Hepatic stellate cell (primary cell): ENCODE measurements around the gene UBE3A.
"Not testable (repeated sequence)": the region's sequence is repeated elsewhere in the genome, so short reads cannot be mapped to it uniquely, and the experiment has no call there.

Source experiments
- DNase-seq: peaks from one replicate; pipeline ENCODE4 v3.0.0; 2011; ENCODE audit warnings: low spot score

The UBE3A gene

DNA sequence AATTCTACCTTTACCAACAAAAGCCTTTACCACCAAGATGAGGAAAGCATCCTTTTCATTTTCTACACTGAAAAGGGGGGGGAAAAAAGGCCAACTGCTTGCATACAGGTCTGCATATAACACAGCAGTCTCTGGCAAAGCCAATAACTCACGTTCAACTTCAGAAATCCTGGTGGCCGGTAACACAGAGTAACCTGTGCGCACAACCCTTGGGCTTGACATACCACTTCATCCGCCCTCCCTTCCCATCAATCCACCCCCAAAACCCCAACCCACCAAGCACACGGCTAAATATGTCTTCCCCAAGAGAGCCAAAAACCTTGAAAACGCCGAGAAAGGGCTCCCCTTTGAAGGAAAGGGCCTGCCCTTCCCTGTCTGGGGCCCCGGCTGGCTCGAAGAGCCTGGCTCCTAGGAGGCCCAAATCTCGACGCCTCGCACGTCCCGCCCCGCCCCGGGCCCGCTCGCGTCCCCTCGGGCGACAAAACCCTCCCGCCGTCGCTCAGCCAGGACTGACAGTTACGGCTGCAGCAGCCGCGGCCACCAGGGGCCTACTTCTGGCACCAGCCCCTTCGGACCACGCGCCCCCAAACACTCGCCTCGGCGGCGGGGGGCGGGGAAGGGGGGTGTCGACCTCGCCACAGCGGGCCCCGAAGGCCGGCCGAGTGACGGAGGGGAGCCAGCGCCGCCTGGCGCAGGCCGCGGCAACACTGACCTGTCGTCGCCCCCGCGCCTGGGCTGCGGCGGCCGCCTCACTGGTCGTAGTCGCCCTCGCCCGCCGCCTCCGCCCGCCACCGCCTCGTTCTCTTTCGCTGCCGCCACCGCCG lies 835 bp downstream of the UBE3A start:
- DNase-seq = peak; percentile 31

DNA sequence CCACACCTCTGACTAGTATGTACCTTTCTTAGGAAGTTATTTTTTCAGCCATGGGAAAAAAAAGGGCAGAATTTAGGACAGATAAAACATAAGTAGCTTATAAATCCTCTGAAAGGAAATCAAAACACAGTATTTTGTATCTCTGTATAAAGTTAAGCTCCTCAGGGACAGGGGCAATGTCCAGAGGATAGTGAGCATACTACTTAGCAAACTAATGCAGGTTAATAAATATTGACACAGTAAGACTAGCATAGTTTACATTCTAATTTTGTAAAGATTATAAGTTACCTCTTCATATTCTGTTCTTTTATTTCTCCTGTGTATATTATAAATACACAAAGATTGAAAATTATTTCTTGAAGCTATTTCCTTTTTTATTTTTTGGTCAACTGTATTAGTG lies 2.1 kb downstream of the UBE3A start:
- DNase-seq = no peak

DNA sequence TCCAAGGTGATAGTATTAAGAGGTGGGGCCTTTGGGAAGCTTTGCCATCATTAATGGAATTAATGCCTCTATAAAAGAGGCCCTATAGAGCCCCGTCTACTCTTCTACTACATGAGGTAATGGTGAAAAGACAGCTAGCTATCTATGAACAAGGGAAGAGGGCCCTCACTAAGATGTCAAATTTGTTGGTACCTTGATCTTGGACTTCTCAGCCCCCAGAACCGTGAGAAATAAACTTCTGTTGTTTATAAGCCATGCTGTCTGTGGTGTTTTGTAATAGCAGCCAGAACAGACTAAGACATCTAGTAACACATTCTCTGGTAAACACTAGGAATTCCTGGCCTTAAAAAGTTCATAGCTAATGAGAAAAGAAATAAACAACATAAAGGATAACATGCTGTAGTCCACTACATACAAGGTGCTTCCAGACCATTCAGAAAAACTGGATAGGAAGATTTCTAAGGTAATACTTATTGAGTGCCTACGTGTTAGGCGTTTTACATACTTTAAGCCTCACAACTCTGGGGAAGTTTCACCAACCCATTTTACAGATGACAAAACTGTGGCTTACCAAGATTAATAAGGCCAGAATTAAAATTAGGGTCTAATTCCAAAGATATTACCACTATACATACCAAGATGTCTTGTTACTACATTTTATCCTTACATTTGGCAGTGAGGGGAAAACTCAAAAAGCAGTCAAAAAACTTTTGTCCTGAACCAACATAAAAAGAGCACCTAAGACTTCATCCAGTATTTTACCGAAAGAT lies 3.2 kb downstream of the UBE3A start:
- DNase-seq = no peak

DNA sequence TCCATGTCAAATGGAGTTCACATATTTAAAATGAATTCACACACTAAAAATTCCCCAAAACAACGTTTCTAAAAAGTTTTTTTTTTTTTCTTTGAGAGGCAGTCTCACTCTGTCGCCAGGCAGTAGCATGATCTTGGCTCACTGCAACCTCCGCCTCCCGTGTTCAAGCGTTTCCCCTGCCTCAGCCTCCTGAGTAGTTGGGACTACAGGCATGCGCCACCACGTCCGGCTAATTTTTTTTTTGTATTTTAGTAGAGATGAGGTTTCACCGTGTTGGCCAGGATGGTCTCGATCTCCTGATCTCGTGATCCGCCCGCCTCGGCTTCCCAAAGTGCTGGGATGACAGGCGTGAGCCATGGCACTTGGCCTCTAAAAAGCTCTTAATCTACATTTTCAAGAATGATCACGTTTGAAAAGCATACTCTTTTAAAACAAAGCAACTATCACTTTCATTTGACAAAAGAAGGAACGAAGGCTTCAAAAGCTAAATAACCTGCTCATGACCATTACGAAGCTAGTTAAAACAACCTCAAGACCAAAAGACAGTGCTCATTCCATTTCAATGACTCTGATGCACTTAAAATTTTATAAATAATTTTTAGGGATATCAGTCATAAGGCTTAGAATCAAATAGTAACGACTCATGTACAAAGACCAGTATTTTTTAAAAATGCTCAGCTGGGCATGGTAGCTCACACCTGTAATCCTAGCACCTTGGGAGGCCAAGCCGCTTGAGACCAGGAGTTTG lies 5.5 kb downstream of the UBE3A start:
- DNase-seq = peak; percentile 12

DNA sequence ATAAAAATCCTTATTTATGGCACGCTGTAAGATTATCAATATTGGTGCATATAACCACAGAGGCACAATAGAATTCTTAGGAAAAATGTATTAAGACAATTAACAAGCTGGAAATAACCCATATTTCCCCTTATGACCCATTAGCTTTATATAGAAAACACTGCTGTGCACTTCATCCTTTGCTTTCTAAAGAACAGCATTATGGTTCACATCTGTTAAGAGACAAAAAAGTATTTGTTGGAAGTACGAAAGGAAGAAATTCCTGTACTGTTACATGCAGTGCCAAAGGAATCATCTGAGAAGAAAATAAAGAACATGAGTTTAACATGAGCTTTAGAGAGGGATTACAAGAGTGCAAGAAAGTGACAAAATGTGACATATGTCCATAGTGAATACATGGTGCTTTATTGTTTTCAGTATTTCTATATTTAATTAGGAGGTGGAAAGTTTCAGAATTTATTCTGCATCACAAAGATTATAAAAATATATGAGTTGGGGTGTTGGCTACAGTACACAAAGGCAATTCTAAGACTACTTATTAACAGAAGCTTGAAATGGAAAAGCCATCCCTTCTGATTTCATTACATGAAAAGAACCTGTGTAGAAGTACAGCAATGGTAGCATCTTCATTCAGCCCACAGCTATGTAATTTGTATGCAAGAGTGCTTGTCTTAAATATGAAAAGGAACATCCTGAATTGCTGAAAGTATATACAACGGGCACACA lies 6.8 kb downstream of the UBE3A start:
- no peak for DNase-seq

DNA sequence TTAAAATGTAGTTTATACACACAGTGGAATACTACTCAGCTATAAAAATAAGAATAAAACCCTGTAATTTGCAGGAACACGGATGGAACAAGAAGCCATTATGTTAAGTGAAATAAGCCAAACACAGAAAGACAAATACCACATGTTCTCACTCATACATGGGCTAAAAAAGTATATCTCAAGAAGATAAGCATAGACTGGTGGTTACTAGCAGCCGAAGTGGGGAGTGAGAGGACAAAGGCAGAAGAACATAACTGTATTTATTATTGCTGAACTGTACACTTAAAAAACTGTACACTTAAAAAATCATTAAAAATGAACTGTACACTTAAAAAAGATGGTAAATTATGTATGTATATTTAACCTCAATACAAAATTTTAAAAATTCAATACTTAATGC lies 11.0 kb downstream of the UBE3A start:
- no peak for DNase-seq

DNA sequence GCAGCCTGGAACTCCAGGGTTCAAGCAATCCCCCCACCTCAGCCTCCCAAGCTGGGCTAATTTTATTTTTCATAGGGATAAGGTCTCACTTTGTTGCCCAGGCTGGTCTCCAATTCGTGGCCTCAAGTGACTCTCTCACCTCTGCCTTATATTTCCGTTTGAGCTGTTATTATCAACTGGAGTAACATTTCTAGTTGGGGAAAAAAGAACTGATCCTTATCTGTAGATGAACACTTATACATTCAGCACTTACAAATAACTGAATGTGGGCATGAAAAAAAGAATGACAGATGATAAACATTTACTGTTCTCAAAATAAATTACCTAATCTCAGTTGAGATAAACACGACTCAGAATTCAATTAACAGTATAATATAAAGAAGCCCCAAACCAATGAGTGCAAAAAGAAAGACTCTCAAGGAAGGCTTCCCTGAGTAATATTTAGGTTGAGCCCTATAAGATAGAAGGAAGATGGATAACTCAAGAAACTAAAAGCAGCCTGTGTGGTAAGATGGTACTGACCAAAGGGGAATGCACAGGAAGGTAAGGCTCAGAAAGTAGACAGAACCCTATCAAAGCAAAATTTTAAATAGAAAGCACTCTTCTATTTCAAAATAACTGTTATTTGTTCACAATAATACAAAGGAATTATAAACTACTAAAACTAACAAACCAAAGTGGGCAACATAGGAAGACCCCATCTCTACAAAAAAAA lies 11.8 kb downstream of the UBE3A start:
- DNase-seq = no peak

DNA sequence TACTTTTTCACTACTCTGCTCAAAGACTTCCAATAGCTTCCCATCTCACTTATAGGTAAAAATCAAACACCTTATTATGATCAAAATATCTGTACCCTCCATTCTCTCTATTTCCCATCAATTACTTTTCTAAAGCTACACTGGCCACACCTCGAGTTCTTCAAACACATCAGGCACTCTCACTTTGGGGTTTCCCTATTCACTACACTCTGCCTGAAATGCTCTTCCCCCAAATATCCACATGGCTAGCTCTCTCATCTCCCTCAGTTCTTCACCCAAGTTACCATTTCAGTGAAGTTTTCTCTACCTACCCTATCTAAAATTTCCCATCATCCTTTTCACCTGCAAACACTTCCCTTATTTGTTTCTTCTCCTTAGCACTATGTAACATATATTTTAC lies 14.8 kb downstream of the UBE3A start:
- no peak for DNase-seq

DNA sequence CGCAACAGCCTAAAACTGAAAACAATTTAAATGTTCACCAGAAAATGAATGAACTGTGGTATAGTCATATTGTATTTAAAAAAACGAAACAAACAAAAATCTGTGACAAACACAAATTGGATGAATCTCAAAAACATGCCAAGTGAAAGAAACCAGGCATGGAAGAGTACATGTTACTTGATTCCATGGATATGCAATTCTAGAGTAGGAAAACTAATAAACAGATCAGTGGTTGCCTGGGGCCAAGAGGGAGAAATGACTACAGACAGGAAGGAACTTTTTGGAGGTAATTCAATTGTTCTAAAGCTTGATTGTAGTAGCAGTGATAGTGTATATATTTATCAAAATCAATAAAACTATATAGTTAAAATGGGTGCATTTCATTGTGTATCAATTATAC lies 16.8 kb downstream of the UBE3A start:
- no peak for DNase-seq

DNA sequence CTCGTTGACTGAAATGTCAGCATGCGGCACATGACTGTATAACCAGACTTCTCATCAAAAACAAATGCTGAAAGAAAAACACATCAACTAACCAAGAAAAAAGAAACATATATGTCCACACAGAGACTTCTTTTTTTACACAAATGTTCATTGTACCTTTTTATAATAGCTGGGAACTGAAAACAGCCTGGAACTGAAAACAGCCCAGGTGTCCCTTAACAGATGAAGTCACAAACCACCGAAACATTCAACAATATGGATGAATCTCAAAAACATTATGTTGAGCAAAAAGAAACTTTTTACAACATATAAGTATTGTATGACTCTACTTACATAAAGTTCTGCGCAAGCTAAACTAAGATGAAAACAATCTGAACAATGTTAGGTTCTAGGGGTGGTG lies 20.6 kb downstream of the UBE3A start:
- DNase-seq = no peak

DNA sequence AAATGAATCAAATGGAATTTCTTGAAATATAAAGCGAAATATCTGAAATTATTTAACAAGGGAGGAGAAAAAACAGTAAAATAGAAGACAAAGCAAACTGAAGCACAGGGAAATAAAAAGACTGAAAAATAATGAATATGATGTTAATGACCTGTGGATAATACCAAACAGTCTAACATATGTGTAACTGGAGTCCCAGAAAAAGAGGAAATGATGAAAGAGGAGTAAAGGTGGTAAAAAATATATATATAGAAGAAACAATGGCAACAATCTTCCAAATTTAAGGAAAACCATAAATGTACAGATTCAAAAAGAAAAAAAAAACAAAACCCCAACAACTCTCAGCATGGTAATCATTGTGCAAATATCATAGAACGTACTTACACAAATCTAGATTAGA lies 21.2 kb downstream of the UBE3A start:
- no peak for DNase-seq

DNA sequence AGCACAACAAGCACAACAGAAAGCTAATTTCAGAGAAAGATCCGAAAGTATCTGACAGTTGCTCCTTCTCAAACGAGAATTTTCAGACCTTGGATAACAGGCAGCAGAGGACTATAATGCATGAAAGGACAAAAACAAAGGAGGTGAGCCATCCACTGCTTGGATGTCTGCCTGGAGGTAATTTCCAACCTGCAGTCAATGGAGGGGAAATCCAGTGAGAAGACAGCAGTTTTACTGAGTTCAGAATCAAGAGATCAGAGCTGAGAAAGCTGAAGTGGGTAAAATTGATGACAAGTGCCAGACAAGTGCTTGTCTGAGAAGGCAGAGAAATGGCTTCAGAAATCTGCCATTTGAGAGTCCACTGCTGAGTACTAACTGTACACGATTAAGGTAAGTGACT lies 22.1 kb downstream of the UBE3A start:
- DNase-seq = no peak

DNA sequence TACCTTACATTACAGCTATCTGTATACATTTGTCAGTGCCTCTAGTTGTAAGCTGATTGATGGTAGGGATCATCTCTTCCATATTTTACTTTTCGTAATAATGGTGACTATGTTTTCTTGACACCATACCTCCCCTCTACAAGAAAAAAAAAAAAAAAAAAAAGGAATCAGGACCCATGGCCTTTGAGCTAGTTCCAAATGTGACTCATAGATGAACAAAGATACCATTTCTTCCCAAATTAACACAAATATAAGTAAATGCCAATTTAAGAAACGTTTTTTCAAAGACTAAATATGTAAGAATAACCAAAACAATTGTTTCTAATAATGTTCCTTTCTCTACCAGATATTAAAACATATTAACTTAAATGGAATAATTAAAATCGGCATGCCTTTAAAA lies 23.1 kb downstream of the UBE3A start:
- no peak for DNase-seq

DNA sequence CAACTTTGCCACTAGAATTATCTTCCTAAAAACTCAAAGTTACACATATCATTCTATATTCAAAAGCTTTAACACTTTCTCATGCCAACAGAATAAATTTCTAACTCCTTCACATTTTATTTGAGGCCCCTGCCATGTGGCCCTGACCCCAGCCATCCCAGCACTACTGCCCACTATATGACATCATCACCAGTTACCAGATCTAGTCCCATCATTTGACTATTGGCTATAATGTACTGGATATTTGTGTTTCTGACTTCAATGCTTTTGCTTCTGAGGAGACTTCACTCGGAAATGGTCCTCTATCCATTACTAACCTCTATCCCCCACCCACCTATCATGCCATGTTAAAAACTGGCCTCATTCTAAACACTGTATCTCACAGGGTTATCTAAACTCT lies 23.6 kb downstream of the UBE3A start:
- no peak for DNase-seq

DNA sequence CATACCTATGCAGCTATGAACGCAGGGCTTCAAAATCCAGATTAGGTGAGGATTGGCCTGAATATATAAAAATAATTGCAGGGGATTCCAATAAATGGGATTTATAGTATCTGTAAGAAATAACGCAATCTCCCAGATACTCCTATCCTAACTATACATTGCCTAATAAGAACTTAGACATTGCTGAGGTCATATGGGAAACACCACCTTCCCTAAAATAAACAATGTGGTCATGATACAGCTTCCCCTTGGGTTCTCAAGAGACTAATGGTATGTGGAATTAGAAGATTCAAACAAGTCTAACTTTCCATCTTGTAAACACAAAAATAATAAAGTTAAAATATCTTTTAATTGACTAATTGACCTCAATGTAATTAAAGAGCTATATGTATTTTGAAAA lies 28.2 kb downstream of the UBE3A start:
- DNase-seq = no peak

DNA sequence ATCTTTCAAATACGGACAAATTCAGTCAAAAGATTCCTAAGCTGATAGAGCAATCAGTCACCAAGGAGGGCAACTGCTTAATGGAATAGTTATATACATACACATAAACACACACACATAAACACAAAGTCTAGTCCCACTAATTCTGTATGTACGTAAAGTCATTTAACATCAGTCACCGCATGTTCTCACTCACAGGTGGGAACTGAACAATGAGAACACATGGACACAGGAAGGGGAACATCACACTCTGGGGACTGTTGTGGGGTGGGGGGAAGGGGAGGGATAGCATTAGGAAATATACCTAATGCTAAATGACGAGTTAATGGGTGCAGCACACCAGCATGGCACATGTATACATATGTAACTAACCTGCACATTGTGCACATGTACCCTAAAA lies 29.1 kb downstream of the UBE3A start:
- not testable (repeated sequence) for DNase-seq

DNA sequence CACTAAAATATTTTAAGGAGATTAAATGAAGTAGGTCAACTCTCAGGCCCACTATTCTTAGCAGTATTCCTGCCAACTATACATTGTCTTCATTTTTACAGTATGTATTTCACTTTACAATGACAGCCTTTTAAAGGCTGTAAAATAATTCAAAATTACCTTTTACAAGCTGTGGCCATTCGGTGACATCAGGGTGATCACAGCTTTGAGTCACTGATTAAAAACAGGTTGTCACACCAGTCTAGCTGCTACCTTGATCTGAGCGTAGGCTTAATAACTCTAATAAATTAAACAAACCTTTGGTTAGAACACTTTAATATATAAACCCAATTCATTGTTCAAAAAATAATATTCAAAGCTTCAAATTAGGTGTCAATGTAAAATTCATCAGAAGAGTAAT lies 29.9 kb downstream of the UBE3A start:
- DNase-seq = no peak

DNA sequence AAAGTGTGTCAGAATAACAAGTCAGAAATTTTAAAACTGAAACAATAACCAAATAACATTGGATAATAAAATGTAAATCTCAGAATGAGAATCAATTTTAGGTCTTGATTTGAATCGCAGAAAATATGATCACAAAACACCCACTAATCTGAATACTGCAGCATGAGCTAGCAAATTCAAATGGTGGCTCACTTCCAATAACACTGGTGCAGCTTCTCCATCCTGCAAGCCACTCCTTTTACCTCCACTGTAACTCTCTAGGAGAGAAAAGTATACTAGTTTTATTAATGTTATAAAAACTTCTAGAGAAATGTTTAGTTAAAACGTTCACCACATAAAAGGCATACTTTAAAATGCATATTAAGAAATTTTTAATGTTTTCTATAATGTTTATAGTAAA lies 30.4 kb downstream of the UBE3A start:
- no peak for DNase-seq

DNA sequence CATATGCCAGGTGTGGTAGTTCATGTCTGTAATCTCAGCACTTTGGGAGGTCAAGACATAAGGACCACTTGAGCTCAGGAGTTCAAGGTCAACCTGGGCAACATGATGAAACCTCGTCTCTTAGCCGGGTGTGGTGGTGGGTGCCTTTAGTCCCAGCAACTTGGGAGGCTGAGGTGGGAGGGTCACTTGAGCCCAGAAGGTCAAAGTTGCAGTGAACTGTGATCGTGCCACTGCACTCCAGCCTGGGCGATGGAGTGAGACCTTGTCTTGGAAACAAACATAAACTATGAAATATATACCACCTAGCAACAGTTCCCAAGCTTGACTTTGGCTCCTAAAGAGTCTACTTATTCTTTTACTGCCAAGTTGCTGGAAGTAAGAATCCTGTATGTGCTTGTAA lies 30.9 kb downstream of the UBE3A start:
- DNase-seq = no peak

DNA sequence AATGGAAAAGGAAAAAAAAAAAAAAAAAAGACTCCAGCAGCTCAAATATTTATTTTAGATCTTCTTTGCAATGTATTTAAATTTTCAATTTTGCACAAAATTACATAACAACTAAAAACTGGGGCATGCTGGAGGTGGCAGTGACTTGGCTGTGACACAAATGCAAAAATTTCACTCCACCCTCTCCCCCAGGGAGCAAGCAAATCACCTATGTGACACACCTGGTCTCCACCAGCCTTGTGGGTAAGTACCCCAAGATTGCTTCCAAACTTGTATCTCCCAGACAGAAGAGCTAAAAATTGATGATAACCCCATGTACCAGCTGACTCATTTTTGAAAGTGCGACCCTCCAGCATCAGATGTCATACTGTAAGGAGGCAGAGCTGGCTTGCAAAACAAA lies 32.0 kb downstream of the UBE3A start:
- no peak for DNase-seq

DNA sequence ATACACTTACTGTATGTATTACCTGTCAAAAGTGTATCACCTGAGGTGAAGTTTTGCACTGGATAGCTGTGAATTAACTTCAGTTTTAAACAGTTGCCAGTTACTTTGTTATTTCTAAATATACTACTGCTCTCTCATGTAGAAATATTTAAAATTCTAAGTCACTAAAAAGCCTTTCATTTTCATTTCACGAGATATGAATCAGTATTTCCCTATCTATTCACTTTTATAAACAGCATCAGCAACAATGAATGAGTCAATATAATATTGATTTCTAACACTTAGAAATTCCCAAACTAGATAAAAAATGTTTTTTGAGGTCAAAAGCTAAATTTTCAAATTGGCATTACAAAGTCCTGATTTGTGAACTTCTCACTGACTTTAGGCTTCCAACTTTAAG lies 32.6 kb downstream of the UBE3A start:
- no peak for DNase-seq

DNA sequence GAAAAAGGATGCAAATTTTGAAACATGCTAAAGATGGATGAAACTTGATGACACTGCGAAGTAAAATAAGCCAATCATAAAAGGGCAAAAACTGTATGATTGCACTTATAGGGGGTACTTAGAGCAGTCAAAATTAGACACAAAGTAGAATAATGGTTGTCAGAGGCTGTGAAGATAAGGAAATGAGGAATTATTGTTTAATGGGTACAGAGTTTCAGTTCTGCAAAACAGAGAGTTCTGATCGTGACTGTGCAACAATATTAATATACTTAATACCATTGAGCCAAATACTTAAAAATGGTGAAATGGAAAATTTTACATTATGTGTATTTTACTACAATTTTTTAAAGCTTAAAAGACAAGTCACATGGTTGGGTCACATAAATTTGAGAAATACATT lies 35.1 kb downstream of the UBE3A start:
- no peak for DNase-seq
